GM18507 (cell line): ENCODE measurements around the gene KRTAP4-6.
"Not testable (repeated sequence)": the region's sequence is repeated elsewhere in the genome, so short reads cannot be mapped to it uniquely, and the experiment has no call there.

ENCODE experiments used
- DNase-seq: peaks from one replicate; pipeline ENCODE4 v3.0.0; 2011; ENCODE audit warnings: low read depth; ENCODE audit not compliant: insufficient read length; ENCODE audit errors: extremely low spot score
- FAIRE-seq: peaks from 2 replicates; lab custom pipeline; 2011; peaks lifted over from hg19 to GRCh38; lab: Jason Lieb, UNC

The KRTAP4-6 gene

GRCh38 chr17:41111151-41111885 is 29.0 kb downstream of the KRTAP4-6 start:
- no peak for FAIRE-seq
- no peak for DNase-seq

DNA sequence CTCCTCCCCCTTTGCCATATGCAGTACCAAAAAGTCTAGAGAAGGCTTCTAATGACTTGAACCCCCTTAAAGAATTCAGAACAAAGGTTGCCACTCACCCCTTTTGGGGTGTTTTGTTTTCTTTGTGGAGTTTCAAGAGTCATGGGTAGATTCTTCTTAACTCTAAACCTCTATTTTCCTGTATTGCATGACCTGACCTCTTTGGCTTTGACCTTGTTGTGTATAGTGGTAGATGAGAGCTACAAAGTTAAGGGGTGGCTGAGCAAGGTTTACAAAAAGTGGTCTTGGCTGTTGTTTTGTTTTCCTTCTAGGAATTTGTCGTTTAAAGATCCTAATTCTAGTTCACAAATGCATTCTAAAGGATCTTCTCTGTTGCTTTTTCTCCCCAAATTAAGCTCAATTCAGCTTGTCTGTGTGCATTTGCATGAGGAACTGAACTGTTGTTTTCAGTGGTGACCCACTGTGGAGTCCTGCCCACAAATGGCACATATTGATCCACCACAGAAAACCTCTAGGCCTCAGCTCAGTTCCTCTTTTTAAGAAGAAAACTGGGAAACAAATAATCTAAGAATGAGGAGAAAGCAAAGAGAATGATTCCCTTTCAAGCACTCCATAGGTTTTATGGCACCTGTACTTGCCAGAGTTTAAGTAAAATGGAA is 31.5 kb downstream of the KRTAP4-6 start:
- not testable (repeated sequence) for FAIRE-seq, DNase-seq

DNA sequence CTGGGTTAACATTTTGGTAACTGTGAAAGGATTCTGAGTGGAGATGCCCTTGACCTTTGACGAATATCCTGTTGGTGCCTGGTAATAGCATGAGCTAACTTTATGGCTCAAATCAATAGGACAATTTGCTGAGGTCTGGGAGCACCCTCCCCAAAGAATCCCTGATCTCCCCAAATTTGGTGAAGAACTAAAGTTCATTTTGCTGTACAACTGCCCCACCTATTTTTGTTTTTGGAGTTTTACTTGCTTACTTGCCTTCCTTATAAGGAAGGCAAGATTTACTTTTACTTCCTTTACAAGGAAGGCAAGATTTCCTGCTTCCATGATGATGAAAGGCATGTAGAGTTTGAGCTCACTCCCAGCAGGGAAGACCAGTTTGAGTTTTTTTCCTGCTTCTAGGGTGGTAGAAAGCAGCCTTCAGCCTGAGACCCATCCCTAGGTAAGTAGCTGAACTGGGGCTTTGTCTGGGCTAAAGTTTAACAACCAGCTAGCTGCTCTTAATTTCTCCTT is 32.3 kb downstream of the KRTAP4-6 start:
- no peak for DNase-seq

DNA sequence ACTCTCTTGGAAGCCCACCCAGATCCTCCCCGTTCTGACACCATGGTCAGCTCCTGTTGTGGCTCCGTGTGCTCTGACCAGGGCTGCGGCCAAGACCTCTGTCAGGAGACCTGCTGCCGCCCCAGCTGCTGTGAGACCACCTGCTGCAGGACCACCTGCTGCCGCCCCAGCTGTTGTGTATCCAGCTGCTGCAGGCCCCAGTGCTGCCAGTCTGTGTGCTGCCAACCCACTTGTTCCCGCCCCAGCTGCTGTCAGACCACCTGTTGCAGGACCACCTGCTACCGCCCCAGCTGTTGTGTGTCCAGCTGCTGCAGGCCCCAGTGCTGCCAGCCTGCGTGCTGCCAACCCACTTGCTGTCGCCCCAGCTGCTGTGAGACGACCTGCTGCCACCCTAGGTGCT is 35.0 kb downstream of the KRTAP4-6 start, which contains the start of gene KRTAP4-9:
KRTAP4-9 (plus strand) TSS at position 43 of the 400 bp plus-strand sequence; CDS start at position 43, 0 bp downstream.
- DNase-seq, FAIRE-seq: not testable (repeated sequence)

More for the DNA sequence above, 32.3 kb downstream of the KRTAP4-6 start:
- FAIRE-seq, result no peak

DNA sequence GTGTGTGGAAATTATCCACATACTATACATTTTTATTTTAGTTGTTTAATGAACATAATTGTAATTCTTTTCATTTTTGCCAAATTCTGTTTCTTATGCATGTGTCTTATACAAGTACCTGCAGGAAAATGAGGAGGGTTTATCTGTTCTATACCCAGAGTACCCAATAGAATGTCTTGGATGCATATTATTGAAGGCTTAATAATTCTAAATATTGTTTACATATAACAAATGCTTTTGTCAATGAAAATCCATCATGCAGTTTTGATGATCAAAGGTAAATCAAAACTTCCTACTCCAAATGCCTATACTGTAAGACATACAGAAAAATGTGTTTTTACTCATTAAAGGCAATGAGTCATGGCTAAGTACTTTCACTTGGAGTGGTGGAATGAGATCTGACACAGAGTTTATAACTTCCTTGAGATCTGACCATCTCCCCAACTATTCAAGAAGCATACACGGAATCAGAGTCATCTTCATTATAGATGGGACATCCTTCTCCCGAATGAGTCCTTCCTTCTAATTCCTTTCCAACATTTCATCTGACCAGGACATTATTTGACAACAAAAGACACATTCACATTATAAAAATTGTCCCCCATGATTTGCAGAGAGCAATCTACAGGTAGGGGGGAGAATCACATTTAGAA is 35.8 kb downstream of the KRTAP4-6 start:
- FAIRE-seq, result peak; percentile 12
- not testable (repeated sequence) for DNase-seq

GRCh38 chr17:41103896-41104295 is 36.4 kb downstream of the KRTAP4-6 start:
- FAIRE-seq (no peak), DNase-seq (no peak)

GRCh38 chr17:41101586-41102259 is 38.6 kb downstream of the KRTAP4-6 start, which contains the start of gene KRTAP4-16:
TSS of gene KRTAP4-16 (minus strand) at chr17:41102209. CDS start at chr17:41102209, 0 bp downstream.
- FAIRE-seq (no peak), DNase-seq (no peak)

- not testable (repeated sequence) for FAIRE-seq, DNase-seq
Measured at GRCh38 chr17:41099682-41100480, 40.5 kb downstream of the KRTAP4-6 start.

DNA sequence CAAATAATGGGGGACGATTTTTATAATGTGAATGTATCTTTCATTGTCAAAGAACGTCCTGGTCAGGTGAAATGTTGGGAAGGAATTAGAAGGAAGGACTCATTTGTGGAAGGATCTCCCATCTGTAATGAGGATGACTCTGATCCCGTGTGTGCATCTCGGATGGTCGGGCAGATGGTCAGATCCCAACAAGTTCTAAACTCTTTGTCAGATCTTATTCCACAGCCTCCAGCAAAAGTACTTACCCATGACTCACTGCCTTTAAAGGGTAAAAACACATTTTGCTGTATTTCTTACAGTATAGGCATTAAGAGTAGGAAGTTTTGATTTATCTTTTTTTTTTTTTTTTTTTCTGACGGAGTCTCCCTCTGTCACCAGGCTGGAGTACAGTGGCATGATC is 41.9 kb downstream of the KRTAP4-6 start:
- DNase-seq, result no peak
- FAIRE-seq, result no peak

DNA sequence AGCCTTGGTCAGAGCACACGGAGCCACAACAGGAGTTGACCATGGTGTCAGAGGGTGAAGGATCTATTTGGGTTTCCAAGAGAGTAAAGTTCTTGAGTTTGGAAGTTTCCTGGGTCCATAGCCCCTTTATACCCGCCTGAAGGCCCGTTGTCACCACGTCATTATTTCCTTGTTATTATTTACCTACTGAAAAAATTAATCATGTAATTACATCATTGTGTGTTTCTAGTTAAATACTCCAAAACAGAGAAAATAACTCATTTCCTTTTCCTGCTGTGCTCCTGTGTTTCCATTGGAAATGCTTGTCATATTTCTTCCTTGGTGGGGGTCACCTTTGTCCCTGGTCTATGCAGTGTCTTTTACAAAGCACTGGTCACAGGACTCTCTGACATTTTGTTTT is 42.3 kb downstream of the KRTAP4-6 start, which contains the start of gene KRTAP4-8:
KRTAP4-8 (minus strand) TSS at position 101 of the 400 bp plus-strand sequence; CDS start at position 43, 58 bp downstream.
- DNase-seq, result no peak
- no peak for FAIRE-seq

DNA sequence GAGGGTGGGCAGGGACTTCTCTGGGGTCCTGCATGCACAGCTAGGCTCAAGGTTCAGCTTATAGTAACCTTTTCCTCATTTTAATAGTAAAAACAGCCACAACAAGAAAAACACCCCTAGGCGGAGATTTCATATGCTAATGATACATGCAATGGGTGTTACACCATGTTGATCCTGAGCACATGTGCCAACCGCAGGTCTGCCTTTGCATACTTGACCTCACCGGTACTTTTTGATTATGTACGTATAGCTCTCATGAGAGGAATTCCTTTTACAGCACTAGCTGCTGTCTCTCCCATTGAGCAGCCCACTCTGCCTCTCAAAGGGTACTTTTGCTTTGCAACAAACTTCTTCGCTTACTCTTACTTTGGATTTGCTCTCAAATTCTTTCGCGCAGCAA is 44.3 kb downstream of the KRTAP4-6 start:
- DNase-seq (no peak), FAIRE-seq (no peak)
